GM11168 (cell line): ENCODE results near the gene PPIL4.

Source experiments
- in situ Hi-C: fragments of 300-500 bp; cut with MboI; formaldehyde crosslinking; loops from one replicate; pipeline ENCODE4 v1.12.0; 2022; ENCODE audit warnings: low sequenced_read_pairs; ENCODE audit not compliant: unreplicated experiment

PPIL4 gene, protein sequence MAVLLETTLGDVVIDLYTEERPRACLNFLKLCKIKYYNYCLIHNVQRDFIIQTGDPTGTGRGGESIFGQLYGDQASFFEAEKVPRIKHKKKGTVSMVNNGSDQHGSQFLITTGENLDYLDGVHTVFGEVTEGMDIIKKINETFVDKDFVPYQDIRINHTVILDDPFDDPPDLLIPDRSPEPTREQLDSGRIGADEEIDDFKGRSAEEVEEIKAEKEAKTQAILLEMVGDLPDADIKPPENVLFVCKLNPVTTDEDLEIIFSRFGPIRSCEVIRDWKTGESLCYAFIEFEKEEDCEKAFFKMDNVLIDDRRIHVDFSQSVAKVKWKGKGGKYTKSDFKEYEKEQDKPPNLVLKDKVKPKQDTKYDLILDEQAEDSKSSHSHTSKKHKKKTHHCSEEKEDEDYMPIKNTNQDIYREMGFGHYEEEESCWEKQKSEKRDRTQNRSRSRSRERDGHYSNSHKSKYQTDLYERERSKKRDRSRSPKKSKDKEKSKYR

DNA sequence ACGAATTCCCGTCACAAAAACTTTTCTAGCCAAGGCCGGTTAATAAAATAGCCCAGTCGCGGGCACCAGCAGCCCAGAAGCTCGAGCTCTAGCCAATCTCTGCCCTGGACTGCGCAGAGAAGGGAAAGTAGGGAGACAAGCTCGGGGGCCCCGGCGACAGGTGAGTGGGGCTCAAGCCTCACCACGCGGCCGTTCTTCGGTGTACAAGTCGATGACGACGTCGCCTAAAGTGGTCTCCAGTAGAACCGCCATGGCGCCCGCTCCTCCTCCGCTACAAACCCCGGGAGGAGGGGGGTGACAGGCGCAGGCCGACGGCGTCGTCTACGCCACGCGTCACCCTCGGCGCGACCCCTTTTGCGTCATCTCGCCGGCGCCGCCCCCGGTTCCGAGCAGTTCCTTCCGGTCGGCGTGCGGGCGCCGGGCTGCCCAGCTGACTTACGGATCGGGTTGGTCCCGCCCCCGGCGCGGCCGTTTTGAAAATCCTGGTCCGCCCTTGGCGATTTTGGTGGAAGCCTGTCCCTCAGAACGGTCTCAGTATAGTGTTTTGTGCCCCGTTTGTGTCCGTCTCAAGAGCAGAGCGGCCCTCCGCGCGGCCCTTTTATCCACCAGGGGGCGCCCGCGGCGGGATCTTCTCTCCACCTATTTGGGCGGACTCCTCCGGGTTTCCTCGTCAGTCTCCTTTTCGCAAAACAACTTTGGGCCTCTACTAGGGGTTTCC is at the start of gene PPIL4:
Gene PPIL4, minus strand, starts transcription at position 290 of the 718 bp plus-strand sequence. Its CDS starts 38 bp downstream, at position 252.
- in situ Hi-C loops: no loop called here

DNA sequence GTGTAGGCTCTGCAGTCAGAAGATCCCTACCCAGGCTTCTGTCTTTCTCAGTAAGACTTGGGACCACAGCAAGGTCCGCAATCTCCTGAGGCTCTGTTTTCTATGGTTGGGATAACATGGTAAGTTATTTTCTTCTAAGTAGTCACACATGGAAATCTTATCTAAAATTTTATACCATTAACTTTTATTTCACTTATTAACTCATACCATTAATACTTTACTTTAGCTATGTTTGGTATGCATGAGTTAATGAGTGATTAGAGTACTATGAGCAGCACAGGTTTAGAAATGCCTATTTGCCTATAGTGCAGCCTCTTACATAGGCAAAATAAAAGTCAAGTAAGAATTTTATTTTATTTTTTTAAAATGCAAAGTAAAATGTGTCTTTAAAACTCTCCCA is 47.6 kb upstream of the PPIL4 start:
- in situ Hi-C loops: no loop called here

DNA sequence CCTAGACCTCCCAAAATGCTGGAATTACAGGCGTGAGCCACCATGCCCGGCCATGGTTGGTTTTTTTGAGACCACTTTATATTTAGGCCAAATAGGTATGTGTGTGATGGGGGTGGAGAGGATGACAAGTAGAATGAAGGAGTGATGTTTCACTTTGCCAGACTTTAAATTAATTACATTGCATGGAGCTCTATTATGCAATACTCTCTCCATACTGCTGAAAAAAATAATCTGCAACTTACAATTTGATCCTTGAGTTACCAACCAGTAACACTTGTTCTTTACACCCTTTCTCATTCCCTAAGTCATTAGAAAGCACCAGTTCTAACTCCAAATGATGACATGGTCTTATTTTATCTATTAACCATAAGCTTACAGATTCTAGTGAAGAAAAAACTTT is 47.1 kb upstream of the PPIL4 start:
- in situ Hi-C loops: no loop called here

DNA sequence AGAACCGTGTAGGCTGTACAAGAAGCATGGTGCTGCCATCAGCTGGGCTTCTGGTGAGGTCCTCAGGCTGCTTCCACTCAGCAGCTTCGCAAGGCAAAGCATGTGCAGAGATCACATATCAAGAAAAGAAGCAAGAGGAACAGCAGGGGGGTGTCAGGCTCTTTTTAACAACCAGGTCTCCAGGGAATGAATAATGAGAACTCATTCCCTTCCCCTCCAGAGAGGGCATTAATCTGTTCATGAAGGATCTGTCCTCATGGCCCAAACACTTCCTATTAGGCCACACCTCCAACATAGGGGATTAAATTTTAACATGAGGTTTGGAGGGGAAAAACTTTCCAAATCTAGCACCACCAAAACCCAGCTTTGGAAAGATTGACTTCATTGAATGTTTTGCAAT is 40.3 kb upstream of the PPIL4 start:
- in situ Hi-C loops: no loop called here

DNA sequence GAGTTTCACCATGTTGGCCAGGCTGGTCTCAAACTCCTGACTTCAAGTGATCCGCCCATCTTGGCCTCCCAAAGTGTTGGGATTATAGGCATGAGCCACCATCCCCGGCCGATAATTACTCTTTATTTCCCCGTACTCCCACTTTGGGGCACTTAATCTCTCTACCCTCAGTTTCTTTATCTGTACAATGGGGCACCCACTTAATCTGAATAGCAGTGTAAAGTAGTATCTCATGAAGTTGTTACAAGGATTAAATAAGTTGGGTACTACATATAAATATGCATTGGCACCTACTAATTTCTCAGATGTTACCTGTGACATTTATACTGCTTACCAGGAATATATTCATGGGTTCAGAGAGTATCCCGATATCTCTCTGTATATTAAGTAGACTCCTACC is 35.5 kb upstream of the PPIL4 start:
- in situ Hi-C loops: no loop called here

DNA sequence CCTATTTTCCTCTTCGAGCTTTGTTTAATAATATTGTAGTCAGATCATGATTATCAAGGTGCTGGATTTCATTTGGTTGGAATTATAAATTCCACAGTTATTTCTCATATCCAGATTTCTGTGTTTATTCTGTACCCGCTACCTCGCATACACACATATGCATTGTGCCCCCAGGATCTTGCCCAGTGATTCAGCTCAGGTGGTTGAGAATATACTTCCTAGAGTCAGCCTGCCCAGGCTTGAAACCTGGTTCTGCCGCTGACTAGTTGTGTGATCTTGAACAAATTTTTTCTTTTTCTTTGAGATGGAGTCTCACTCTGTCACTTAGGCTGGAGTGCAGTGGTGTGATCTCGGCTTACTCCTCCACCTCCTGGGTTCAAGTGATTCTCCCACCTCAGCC is 35.0 kb upstream of the PPIL4 start:
- in situ Hi-C loops: no loop called here

DNA sequence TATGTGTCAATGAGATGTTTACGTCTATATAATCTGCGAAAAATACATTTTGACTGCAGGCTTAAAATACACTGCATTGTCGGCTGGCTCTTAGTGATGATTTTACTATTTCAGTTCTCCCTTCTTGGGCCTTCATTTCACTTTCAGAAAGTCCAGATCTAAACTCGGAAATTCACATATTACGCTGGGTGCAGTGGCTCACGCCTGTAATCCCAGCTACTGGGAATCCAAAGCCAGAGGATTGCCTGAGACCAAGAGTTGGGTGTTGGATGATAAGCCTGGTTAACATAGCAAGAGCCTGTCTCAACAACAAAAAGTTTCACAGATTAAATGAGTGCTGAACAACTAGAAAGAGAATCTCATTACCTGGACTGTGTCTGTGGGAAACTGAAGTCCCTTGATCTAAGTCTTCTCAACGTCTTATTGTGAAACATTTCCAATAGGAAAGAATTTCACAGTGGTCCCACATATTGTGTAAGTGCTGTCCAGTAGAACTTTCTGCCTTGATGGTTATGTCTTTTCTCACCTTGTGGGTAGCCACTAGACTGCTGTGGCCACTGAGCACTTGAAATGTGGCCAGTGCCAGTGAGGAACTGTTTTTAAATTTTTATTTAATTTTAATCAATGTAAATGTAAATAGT is 22.2 kb upstream of the PPIL4 start:
- in situ Hi-C loops: no loop called here

DNA sequence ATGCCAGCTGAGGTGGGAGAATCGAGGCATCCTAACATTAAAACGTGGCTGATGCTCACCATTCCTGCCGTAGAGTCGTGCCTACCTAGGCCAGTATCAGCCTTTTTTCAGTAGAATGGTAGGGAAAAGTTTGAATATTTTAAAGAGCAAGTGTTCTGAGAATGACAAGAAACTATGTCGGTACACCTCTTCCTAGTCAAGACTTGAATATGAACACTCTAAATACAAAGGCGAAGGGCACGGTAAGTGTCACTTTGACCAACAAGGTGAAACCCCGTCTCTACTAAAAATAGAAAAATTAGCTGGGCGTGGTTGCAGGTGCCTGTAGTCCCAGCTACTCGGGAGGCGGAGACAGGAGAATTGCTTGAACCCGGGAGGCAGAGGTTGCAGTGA is 21.3 kb upstream of the PPIL4 start:
- in situ Hi-C loops: no loop called here

DNA sequence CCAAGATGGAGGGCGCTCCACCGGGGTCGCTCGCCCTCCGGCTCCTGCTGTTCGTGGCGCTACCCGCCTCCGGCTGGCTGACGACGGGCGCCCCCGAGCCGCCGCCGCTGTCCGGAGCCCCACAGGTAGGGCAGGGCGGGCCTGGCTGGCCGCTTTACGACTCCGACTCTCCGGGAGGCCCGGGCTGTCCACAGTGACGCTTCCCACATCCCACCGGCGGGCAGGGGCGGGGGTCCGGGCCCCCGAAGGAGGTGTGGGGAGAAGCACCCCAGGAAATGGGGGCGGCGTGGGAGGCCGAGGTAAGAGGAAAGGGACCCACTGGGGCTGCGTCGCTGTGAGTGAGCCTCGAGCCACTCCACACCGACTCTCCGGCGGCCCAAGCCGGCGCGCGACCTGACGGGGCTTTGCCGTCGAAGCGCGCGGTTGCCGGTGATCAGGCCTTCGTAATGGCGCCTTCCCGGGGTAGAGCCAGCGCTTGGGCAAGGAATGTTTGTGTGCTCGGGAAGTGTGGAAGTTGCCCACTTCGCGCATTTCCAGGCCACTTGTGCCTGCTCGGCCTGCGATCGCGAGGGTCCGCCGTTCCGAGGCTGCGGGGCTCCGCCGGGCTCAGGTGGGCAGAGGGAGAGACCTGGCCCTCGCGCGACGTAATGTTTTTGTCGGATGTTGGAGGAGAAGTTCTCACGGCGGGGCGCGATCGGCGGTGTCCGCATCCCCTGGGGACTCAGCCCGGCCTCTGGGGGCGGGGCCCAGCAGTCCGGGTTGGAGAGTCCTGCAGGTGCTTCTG is 20.8 kb upstream of the PPIL4 start:
- in situ Hi-C loops: no loop called here

DNA sequence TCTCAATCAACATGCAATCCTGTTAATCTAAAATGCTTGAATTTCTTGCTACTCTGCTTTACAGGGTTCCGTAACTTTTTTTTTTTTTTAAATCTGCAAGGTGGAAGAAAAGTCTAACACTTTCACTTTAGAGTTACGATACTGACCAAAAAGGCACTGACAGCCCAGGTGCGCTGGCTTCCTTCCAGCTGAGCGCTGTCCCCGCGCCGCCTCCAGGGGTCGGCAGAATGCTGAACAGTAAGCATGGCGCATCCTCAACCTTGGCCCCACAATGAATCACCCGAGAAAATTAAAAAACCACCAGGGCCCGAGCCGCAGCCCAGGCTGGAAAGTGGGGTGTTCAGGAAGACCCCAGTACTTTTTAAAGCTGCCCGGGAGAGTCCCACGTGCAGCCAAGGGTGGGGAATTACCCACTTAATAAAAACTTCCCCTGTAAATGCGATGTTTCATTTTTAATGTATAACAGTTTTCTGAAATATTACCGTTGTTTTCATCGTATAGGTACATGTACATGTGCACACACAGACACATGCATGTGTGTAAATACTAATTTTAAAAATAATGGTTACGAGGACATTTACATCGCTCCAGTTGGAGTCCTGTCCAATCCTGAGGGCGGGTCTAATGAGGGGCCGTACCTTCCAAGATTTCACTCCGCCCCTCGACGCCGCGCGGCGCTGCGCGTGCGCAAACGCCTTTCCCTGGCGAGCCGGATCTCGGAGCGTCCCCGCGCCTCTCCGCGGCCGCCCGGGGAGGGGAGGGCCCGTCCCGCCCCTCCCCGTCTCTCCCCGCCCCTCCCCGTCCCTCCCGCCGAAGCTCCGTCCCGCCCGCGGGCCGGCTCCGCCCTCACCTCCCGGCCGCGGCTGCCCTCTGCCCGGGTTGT is 19.9 kb upstream of the PPIL4 start, which contains the start of gene GINM1:
Gene GINM1, plus strand, starts transcription at position 849 of the 883 bp plus-strand sequence. CDS start 40 bp downstream, outside the sequence.
- in situ Hi-C loops: no loop called here

DNA sequence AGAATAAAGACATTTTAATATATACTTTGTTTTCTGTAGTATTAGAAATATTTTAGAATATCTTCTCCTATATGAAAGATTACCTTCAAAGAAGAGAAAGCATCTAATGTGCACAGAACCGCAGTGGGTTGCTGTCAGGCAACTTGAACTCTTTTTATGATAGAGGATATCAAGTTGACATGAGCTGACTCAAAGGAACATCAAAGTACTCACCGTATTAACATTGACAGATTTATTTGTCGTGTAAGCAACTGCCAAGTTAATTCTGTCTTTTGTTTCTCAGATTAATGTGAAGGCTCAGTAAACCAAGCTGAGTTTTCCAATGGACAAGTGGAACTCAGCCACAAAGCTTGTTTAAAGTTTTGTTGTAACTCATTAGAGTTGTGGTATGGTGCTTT is 18.1 kb upstream of the PPIL4 start:
- in situ Hi-C loops: no loop called here

DNA sequence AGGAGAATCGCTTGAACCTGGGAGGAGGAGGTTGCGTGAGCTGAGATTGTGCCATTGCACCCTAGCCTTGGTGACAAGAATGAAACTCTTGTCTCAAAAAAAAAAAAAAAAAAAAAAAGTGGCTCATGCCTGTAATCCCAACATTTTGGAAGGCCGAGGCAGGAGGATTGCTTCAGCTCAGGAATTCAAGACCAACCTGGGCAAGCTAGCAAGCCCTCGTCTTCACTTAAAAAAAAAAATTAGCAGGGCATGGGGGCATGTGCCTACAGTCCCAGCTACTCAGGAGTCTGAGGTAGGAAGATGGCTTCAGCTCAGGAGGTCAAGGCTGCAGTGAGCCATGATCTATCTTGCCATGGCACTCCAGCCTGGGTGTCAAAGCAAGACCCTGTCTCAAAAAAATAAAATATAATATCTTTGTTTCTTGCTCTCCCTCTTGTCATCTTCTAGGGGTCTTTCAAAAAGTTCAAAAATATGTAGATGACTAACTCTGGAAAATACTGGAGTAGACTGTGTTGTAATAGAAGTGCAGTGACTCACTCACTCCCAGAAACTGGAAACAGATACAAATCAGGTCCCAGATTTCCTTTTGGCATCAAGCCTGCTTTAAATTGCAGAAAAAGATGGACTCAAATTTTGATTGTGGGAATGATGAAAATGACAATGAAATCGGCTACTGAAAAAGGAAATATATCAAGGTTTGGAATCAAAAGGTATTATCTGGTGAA is 17.5 kb upstream of the PPIL4 start:
- in situ Hi-C loops: no loop called here

DNA sequence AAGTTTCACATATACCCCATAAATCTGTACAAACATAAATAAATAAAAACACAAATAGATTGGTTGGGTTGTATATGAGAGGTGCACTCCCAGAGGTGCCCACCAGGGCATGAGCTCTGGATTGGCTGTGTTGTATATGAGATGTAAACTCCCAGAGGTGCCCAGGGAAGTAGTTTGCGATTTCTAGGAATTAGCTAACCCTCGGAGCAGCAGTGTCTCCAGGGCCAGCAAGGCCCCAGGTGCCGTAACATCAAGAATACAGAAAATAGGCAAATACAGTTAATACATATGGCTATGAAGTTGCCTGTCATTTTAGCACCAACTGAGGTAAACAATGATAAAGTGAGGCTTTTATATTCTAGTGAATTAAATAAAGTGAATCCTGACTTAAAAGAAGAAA is 14.9 kb upstream of the PPIL4 start:
- in situ Hi-C loops: no loop called here

DNA sequence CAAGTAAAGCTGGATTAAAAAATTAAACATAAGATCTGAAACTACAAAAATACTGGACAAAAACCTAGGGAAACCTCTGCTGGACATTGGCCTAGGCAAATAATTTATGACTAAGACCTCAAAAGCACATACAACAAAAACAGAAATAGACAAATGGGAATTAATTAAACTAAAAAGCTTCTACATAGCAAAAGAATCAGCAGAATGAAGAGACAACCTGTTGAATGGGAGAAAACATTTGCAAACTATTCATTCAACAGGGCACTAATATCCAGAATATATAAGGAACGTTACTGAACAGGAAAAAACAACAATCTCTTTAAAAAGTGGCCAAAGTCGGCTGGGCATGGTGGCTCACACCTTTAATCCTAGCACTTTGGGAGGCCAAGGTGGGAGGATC is 13.5 kb upstream of the PPIL4 start:
- in situ Hi-C loops: no loop called here

DNA sequence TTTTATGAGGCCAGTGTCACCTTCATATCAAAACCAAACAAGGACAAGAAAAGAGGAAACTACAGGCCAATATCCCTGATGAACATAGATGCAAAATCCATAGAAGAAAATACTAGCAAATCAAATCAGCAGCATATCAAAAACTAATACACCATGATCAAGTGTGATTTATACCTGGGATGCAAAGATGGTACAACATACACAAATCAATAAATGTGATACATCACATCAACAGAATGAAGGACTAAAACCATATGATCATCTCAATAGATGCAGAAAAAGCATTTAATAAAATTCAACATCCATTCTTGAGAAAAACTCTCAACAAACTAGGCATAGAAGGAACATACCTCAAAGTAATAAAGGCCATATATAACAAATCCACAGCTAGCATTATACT is 12.2 kb upstream of the PPIL4 start:
- in situ Hi-C loops: no loop called here

DNA sequence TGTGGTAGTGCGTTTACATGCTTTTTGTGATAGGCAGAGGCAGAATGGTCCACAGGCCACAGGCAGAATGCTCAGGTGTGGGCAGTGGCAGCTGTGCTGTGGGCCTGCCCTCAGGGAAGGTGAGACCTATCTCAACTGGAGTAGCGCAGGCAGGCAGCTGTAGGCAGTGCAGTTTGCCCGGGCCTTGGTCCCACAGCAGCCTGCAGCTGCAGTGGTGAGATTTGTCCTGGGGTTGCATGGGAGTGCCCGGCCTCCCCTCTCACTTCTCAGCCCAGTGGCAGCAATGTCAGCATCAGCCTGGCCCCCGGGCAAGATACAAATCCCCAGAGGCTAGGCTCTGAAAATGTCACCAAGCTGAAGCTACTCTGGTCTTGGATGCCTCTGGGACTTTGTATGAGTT is 6.1 kb upstream of the PPIL4 start:
- in situ Hi-C loops: no loop called here

DNA sequence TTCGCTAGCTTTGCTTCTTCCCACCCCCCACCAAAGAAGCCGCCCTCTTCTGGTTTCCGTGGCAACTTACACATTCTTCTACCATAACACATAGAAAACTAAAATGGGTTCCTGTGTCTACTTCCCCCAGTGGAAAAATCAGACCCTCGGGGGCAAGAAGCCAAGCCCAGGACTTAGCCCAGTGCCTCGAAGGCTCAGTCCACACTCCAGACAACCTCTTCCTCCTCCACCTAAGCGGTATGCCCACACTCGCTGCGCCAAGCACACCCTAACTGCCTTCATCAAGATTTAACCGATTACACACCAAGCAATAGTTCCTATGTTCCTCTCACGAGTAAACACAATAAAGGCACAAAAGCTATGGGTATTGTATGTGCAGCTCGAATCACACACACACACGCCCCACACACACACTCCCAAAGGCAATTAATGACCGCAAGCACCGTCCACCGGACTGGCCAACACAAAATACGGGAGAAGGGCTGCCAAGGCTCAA is 537 bp downstream of the PPIL4 start:
- in situ Hi-C loops: no loop called here

DNA sequence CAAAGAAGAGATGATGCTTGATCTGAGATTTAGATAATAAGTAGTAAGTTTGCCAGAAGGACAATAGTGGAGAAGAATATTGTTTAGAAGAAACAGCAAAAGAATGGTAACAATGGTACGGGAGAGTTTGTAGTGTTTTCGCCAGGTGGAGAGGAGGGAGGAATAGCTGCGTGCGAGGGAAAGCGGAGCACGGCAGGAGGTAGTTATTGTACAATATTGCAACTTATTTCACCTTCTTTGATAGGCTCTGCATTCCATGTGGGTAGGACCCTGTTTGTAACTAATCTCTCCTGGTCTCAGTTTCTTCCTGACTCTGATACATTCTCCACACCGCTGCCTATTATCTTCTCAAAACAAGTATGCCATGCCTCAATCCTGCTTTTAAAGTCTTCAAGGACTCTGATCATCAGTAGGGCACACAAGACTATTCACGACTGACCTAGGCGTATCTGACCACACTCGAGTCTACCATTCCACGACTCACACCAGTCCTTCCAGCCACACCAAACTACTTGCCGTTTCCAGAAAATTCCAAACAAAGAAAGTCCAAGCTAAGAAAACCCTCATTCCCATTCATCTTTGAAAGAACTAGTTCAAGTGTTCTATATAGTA is 1.1 kb downstream of the PPIL4 start:
- in situ Hi-C loops: no loop called here
